NCI-H2171 (cell line): ENCODE data around the gene ABTB2.
"Not testable (repeated sequence)": the region's sequence is repeated elsewhere in the genome, so short reads cannot be mapped to it uniquely, and the experiment has no call there.

Source experiments
- DNase-seq: peaks from one replicate; lab custom pipeline; 2025; lab: John Stamatoyannopoulos, UW

The ABTB2 gene

DNA sequence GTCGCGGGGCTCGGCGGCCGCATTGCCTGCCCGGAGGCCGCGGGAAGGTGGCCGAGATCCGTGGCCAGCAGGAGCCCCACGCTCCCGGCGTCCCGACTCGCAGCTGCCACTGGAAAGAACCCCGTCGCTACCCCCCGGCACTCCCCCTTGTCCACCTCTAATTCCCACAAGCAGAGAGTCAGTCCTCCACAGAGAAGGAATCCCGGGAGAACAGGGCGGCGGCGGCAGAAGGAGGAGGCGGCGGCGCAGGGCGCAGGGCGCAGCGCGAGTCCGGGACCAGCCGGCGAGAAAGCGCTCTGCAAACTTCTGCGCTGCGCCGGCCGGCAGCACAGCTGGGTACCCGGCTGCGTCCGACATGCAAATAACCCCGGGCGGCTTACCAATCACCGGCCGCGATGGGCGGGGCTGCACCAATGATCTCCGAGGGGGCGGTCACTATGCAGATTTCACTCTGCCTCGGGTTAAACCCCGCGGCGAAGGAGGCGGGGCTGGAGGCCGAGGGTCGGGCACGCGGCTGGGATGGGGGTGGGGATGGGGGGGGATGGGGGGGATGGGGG lies at the start of gene ABTB2:
Gene ABTB2 (minus strand): TSS at position 310 of the 557 bp plus-strand sequence.
- peak; percentile 100 for DNase-seq

DNA sequence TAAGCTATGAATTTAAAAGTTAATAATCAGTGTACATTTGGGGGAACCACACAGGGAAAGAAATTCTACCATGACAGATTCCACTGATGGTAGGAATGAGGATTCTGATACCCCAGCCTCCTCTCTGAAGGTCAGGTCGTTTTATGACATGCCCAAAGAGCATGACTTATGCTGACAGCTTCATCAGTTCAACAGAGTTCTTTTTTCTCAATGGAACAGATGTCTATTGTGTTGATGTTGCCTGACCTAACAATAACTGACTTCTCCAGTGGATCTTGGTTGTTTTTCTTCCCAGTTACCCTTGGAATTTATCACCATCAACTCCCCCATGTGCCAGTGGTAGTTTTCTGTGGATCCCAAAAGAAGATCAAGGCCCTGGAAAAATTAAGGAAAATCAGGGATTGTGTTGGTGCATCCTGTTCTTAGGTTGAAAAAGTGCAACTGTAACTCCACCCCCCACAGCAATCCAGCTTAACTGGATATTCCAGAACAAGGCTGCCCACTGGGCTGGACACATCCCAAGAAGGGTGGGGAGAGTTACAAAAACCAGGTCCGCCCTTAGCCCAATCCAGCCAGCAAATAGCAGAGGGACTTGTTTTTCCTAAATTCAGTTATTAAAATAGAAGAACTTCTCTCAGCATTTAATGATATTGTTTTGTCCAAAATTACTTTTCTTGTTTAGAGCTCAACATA lies 49.5 kb upstream of the ABTB2 start:
- DNase-seq: no peak

DNA sequence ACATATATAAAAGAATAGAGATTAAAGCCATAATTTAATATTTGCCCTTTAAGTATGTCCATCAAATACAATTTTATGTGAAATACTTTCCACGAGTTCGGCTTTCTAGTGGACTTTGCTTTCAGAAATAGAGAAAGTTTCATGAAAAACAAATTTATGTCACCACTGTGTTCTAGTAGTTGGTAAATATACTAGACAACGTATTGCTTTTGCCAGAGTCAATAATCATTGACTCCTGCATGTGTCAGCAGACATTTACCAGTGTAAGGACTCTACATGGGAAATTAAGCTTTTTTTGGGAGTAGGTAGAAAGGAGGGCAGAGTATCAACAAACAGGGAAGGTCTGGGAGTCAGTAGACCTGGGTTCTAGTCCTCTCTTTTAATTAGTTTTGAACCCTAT lies 48.6 kb upstream of the ABTB2 start:
- DNase-seq: no peak

DNA sequence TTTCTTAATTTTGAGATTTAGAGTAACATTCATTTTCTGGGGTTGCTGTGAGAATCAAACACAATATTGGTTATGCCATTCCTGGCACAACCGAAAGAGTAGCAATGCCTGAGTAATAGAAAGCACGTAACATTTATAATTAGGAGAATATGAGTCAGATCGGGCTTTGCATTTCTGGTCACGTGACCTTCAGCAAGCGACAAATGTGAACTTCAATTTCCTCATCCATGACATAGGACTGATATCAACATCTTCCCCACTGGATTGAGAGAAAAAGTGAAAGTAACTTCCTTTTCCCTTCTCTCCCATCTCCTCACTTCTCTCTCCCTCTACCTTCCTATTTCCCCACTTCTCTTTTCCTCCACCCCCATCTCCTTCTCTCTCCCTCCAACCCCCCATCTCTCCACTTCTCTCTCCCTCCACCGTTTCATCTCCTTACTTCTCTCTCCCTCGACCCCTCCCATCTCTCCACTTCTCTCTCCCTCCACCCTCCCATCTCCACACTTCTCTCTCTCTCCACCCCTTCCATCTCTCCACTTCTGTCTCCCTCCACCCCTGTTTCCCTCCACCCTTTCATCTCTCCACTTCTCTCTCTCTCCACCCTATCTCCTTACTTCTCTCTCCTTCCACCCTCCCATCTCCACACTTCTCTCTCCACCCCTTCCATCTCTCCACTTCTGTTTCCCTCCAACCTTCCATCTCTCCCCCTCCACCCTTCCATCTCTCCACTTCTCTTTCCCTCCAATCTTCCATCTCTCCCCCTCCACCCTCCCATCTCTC lies 47.5 kb upstream of the ABTB2 start:
- no peak for DNase-seq

DNA sequence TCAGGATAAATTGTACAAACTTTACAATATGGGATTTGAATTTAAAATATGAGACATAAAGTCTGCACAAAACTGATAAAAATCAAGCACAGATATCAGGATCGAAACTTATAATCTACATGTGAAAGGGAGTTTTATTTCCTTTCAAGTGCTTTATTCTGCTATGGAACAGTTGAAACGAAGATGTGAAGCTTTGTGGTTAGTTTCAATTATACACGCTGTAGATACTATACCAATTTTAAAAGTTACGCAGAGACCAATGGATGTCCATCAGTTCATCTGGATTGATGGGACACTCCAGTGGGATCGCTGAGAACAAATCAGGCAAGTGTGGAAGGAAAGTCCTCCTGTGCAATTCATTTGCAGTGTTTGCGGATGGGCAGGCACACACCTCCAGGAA lies 46.5 kb upstream of the ABTB2 start:
- no peak for DNase-seq

DNA sequence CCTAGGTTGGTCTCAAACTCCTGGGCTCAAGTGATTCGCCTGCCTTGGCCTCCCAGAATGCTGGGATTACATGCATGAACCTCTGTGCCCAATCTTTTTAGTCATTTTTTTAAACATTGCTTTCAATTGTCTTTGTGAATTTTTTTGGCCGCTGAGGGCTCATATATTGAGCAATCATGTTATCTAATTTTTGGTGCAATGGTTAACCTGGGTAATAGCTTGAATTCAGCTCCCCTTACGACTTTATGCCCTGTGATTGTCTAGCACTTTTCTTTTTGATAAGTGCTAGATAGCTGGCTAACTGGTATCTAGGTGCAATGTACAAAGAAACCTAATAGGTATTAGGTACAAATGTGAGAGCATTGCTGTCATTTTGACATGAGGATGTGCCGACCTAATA lies 45.6 kb upstream of the ABTB2 start:
- DNase-seq: no peak

DNA sequence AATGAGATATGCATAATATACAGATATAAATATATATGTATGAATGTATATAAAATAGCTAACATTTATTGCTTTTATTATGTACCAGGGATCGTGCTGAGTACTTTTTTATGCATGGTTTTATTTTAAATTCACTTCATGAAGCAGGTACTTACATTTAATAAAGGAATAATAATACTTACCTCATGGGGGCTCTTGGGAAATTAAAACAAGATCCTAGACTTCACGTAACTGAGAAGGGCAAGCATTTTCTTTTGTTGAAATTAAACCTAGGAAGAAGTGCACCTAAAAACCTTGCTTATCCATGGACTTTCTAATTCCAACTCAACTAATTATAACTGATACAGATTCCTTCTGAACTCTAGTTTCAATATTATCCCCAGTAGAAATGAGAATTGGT lies 40.0 kb upstream of the ABTB2 start:
- DNase-seq: no peak

DNA sequence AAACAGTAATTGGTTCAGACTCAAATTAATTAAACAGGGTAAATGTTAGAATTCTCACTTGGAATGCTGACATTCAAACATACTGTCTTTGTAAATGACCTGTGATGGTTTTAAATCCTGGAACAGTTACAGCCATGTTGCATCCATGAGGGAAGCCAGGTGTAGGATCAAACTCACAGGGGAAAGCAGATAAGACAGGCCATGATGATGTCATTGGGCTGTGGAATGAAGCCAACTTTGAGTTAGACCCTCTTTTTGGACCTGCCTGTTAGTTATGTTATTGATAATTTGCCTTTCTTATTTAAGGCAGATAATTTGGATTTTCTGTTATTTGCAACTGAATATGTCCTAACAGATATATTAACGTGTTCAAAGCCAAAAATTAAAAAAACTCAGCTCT lies 39.3 kb upstream of the ABTB2 start:
- no peak for DNase-seq

DNA sequence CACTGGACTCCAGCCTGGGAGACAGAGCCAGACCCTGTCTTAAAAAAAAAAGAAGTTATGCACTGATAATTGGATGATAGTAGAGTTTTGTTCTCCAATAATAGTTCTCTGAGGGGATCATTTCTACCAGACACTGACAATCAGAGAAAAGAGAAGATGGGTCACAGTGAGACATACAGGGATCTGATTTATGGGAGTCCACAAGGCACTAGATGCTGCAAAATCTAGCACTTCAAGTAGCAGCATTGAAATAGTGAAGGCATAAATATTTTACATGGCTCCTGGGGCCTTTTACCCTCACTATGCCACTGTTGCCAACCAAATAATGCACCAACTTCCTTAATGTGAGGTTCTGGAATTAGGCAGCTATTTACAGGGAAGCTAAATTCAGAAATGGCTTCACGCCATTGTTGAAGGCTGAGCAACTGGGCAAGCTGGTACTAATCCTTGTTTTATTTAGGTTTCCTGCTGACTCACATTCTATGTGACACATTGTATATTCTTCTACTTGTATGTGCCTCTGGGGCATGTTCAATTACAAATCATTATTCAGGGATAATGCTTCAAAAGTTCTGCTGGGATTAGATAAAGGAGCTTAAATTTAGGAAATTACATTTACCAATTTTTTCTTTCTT lies 38.2 kb upstream of the ABTB2 start:
- DNase-seq: no peak

DNA sequence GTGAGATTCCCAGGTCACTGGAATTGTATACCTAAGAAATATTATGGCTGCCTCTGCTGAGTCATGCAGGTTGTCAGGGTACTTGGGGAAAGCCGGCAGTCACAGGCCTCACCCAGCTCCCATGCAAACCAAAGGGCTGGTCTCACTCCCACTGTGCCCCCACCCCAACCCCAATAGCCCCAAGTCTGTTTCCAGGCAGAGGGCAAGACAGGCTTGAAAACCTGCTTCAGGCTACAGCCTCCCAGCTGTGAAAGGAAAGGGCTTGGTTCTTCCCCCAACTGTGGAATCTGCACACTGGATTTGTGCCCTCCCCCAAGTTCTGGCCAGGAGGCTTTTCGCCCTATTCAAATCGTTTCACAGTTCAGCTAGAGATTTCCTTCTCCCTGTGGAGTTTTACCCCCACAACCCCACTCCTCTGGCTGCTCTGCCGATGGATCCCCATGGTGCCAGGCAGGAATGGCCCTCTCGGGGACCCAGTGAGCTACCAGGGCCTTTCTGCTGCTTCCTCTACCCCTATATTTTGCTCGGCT lies 37.0 kb upstream of the ABTB2 start:
- no peak for DNase-seq

DNA sequence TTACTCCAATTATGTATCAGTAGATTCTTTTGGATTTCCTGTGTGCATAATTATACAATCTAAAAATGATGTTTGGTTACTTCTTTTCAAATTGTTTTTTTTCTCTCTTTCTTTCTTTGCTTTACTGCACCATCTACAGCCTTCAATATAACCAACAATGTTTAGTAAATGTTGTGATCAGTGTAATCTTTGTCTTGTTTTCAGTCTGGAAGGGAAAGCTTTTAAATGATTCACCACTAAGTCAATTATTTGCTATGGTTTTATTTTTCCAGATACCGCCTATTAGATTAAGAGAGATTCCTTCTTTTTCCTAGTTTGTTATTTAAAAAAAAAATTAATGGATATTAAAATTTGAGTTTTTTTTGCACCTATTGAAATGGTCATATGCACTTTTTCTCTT lies 29.8 kb upstream of the ABTB2 start:
- DNase-seq: no peak

DNA sequence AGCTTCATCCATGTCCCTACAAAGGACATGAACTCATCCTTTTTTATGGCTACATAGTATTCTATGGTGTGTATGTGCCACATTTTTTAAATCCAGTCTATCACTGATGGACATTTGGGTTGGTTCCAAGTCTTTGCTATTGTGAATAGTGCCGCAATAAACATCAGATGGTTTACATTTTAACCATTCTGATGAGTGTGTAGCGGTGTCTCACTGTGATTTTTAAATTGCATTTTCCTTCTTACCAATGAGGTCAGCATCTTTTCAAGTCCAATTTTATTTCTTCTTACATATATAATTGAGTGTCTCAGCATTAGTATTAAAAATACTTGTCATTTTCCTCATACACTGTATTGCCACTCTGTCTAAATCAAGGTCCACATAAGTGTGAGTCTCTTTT lies 28.5 kb upstream of the ABTB2 start:
- DNase-seq: not testable (repeated sequence)

DNA sequence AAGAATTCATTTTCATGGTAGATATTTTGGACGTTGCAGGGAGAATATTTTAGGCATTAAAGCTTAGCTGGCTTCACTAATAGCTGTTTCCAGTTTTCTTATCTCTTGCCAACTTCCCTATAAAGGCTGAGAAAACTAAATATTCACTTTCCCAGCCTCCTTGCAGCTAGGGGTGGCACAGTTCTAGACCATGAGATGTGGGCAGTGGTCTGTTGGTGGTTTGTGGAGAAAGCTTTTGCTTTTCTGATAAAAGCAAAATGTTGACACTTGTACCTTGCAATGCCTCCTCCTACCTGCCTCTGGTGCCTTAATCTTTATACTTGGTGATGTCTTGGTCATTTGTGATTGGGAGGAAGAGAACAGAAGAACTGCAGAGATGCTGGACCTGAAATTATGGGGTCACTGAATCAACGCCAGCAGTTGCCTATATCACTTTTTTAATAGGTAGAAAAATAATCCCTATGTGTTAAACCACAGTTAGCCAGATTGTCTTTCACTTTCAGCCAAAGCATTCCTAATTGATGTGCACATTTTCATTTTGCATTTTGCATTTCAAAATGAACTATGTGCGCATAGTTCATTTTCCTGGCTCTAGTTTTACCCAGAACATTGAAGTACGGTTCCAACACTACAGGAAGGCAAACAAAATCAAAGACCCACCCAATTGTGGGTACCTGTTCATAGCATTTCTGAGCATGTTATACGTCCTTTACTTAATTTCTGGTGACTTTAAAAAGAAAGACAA lies 24.9 kb upstream of the ABTB2 start:
- DNase-seq: no peak

DNA sequence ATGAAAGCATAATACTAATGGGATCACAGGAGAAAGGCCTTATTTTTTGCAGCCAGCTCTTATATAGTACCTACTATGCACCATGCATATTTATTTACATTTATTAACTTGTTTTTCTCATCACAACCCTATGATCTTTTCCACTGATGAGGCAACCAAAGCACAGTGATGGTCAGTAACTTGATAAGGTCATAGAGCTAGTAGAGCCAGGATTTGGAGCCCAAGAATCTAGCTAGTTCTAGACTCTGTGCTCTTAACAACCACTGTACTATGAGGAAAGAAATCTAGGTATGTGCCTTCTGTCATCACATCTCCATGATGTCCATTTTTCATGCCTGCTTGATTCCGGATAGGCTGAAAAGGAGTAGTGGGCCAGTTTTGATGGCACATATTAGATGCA lies 24.0 kb upstream of the ABTB2 start:
- no peak for DNase-seq

DNA sequence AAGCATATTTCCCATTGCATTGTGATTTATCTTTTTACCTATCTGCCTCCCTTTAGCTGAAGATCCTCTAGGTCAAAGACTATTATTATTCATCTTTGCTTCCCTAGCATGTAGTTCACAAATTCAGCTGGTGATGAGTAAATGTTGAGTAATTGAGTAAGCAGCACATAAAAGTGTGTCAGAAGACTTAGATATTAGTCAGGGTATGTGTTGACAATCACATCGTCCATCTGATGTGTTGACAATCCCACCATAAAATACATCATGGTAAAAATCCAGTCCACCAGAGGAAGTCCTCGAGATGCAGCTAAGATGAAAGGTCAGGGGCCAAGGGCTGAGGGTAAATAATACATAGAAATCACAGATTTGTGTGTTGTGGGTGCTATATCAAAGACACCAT lies 22.9 kb upstream of the ABTB2 start:
- no peak for DNase-seq

DNA sequence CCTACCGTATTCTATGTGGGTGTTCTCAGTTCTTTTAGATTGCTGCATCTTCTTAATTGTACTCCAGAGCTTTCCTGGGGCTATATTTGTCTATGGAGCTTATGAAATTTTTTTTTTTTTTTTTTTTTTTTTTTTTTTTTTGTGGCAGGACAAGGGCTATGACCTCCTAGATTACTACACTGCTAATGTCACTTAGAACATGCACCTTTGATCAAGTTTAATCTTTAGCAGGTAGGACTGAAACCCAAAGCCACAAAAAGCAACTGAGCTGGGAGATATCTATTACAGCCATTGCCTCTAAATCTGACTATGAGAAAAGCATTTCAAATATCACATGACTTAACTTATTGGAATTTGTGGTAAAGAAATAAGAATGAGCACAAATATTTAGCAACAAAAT lies 21.7 kb upstream of the ABTB2 start:
- no peak for DNase-seq

DNA sequence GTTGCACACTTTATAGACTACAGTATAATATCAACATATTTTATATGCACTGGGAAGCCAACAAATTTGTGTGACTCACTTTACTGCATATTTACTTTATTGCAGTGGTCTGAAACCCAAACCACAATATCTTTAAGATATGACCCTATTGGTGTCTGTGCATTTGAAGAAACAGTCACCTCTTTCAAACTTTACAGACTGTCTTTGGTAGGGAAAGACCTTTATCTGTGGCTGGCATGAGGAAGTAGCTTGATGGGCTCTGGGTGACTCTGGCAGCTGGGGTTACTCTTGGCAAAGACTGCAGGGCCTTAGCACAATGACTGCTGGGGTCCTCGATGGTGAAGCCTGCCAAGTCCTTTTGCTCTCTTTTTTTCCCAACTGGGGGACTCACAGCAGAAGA lies 21.3 kb upstream of the ABTB2 start:
- DNase-seq: no peak

DNA sequence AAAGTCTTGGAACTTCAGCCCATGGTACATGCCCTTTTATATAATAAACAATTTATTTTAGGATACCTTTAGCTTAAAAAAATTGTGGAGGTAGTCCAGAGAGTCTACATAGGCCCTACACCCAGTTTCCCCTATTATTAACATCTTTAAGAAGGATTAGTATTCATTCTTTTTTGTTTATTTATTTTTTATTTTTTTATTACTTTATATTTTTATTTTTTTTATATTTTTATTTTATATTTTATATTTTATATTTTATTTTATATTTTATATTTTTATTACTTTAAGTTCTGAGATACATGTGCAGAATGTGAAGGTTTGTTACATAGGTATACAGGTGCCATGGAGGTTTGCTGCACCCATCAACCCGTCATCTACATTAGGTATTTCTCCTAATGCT lies 15.9 kb upstream of the ABTB2 start:
- DNase-seq: no peak

DNA sequence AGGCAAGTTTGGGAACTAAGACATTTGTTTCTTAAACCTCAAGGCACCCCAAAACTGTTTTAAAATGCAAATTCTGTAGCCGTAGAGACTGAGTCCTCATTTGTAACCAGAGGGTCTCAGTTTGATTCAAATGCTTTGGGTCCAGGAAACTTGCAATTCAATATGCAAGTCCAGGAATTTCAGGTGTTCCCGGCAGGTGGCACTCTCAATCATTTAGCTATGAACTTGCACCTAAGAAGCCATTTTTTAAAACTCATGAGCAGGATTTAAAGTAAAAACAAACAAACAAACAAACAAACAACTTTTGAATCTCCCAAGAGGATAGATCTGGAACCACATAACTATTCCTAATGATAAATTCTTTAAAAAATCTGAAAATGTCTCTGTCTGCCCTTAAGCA lies 8.7 kb upstream of the ABTB2 start:
- no peak for DNase-seq

DNA sequence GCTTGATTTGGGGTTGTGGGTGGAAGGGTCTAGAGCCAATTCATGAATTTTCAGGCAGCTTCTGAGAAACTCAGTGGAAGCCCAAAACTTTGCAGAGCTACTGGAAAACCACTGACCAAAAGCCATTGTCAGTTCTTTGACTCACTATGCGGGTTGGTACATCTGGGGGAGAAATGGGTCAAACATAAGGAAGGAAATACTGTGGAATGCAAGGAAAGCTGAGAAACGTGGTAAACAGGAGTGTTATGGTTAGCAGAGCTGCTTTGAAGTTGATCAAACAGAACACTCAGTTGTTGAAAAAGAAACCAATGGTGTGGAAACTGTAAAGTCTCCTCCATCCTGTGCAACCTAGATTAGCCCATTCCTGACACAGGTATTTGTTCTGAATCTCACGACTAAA lies 6.3 kb upstream of the ABTB2 start:
- DNase-seq: no peak

DNA sequence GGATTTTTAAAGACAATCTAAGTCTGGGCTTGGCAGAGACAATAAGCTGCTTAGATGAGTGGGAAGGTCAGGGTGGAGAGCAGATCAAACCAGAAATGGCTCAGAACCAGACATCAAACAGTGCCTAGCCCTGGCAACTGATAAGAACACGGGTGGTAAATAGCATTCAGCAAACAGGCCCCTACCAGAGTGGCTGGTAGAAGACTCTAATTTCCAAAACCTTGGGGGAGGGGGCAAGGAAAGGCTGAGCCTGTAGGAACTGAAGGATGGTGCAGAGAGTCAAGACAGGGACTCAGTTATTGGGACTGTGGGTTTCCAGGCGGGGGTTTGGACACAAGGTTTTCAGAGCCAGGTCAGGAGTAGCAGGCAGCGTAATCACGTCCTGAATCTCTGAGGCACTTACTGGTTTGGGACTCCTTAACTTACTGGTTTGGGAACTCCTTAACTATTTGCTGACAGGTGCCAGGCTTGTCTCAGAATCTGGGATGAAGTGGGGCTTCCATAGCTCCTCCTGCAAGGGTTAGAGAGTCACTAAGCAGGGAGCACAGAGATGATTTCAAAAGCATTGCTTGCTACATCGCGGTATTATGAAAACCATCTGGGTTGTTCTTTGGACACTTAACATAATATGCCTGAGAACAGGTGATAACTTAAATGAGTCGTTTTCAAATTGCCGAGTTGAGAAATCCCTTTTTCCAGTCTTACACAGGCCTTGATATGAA lies 5.7 kb upstream of the ABTB2 start:
- no peak for DNase-seq
